CD4-positive, alpha-beta T cell (primary cell): ENCODE data around the gene ELMOD3. TPM values are rescaled to one million over a fixed set of nuclear protein-coding genes. Genes with fewer than 3 reads are reported as not detected.
"Not testable (repeated sequence)": the region's sequence is repeated elsewhere in the genome, so short reads cannot be mapped to it uniquely, and the experiment has no call there.

Experiments
- ATAC-seq: fragments of 200-7000 bp; cut with Tn5 transposase; one replicate; pipeline ENCODE4 v1.10.0; 2022; ENCODE audit warnings: mild to moderate bottlenecking; ENCODE audit not compliant: poor library complexity
- CTCF ChIA-PET: fragments of 350-600 bp; sonication (Branson Sonifier 250); formaldehyde crosslinking; loops from one replicate; lab custom pipeline; 2021; ENCODE audit warnings: antibody characterized with exemption, inconsistent platforms; lab: Charles Lee
- POLR2A ChIA-PET: fragments of 350-600 bp; sonication (Branson Sonifier 250); formaldehyde crosslinking; loops from one replicate; lab custom pipeline; 2021; ENCODE audit warnings: antibody characterized with exemption, inconsistent platforms; lab: Charles Lee
- DNase-seq, 14 experiments: peaks; one replicate each; pipeline ENCODE4 v3.0.0-alpha.2; 2013 to 2020; ENCODE audit warnings: mixed read lengths in 2 of 14
- H3K27ac ChIP-seq, 2 donors: one replicate each; pipeline versions ENCODE4 v1.5.1 to v1.7.0; 2013; ENCODE audit warnings: low read length in 2 of 2, low read depth in 1 of 2, mild to moderate bottlenecking in 1 of 2
- H3K27me3 ChIP-seq, 2 experiments: 1 replicate in 1 of 2; 2 replicates in 1 of 2; pipeline versions ENCODE4 v1.6.1 to v1.7.0; 2013; ENCODE audit warnings: low read length in 2 of 2, control low read depth in 1 of 2, mild to moderate bottlenecking in 1 of 2, moderate library complexity in 1 of 2; ENCODE audit not compliant: insufficient read depth in 2 of 2, control insufficient read depth in 1 of 2
- H3K36me3 ChIP-seq: one replicate; pipeline ENCODE4 v1.6.1; 2013; ENCODE audit warnings: low read length, control low read depth; ENCODE audit not compliant: insufficient read depth
- H3K4me1 ChIP-seq: one replicate; pipeline ENCODE4 v1.6.1; 2013; ENCODE audit warnings: low read length, control low read depth; ENCODE audit not compliant: insufficient read depth
- H3K4me3 ChIP-seq: one replicate; pipeline ENCODE4 v1.5.1; 2013; ENCODE audit warnings: mild to moderate bottlenecking, low read length, moderate library complexity
- H3K9me3 ChIP-seq, 2 experiments: 1 replicate in 1 of 2; 2 replicates in 1 of 2; pipeline versions ENCODE4 v1.6.1 to v1.7.0; 2013; ENCODE audit warnings: low read length in 2 of 2, mild to moderate bottlenecking in 2 of 2, control low read depth in 1 of 2, moderate library complexity in 1 of 2; ENCODE audit not compliant: control insufficient read depth in 1 of 2, insufficient read depth in 1 of 2
- H3K27ac Mint-ChIP-seq: one replicate; pipeline ENCODE4 v1.8.0; 2020; ENCODE audit warnings: mixed read lengths
- H3K27me3 Mint-ChIP-seq: one replicate; pipeline ENCODE4 v1.8.0; 2021; ENCODE audit warnings: mixed read lengths
- H3K36me3 Mint-ChIP-seq: one replicate; pipeline ENCODE4 v1.8.0; 2021; ENCODE audit warnings: low read depth, mixed read lengths
- H3K4me1 Mint-ChIP-seq: one replicate; pipeline ENCODE4 v1.8.0; 2021; ENCODE audit warnings: low read depth, mixed read lengths
- H3K4me3 Mint-ChIP-seq: one replicate; pipeline ENCODE4 v1.8.0; 2020; ENCODE audit warnings: mild to moderate bottlenecking, mixed read lengths
- H3K9me3 Mint-ChIP-seq: one replicate; pipeline ENCODE4 v1.8.0; 2020; ENCODE audit warnings: mixed read lengths
- CTCF ChIP-seq: fragments of 200-600 bp; IDR thresholded peaks from one replicate; pipeline ENCODE4 v1.8.0; 2022; ENCODE audit warnings: antibody characterized with exemption, mild to moderate bottlenecking
- intact Hi-C, 2 experiments: fragments of 100-400 bp; cut with DNase I in 1 of 2; cut with micrococcal nuclease in 1 of 2; formaldehyde crosslinking; loops; one replicate each; pipeline versions ENCODE4 v1.15.1 to v1.9.0; 2023 to 2025; cut with DNase I, micrococcal nuclease
- total RNA-seq, 174 experiments: library from RNA in 2 of 174; stranded (reverse) in 2 of 174; gene quantifications; one replicate each; pipeline ENCODE4 v1.2.3 and lab custom pipeline; 2021 to 2026

The ELMOD3 gene
- total RNA-seq, 2 experiments from 2014 or later: 13.5 to 15.3 TPM

GRCh38 chr2:85413592-85414420, 59.2 kb downstream of the ELMOD3 start:
- Mint-ChIP-seq H3K9me3 (no peaks in the 10 kb centered on the region), H3K4me1 (peaks cover 44% of the 10 kb centered on the region), H3K36me3 (peaks cover 4% of the 10 kb centered on the region), H3K27me3 (peaks cover 4% of the 10 kb centered on the region), H3K4me3 (peak overlapping the region; percentile 86), H3K27ac (peak overlapping the region; percentile 58)
- ATAC-seq: peak; percentile 20
- DNase-seq: peak in 8 of 14 experiments; percentile 18 to 63 (median 52)
- no peaks in the 10 kb centered on the region for H3K36me3 ChIP-seq
- TF ChIP-seq CTCF: no peak
- peak overlapping the region; percentile 16 for H3K4me3 ChIP-seq
- H3K9me3 ChIP-seq: no peaks in the 10 kb centered on the region
- H3K27me3 ChIP-seq: peaks cover 0 to 5% of the 10 kb centered on the region in 2 experiments
- H3K27ac ChIP-seq: no peak overlapping the region
- ChIA-PET POLR2A (interaction anchor here (0.9 to 2.1 kb wide), 5 partner anchors 8 to 198 kb away, joined by 3 to 5 read pairs (median 3); partner anchors contain the start of genes C2orf68, ELMOD3 and RETSAT), CTCF (interaction anchor here (1.4 kb wide), 1 partner anchor 138 kb away, joined by 4 read pairs; no protein-coding TSS in a partner anchor)
- peaks cover 42% of the 10 kb centered on the region for H3K4me1 ChIP-seq
- intact Hi-C loops: loop anchor here (5.0 to 10.0 kb wide), 2 partner anchors 57 to 59 kb away; partner anchors contain the start of genes ELMOD3 (in 1 of the 2) and RETSAT (in 1 of the 2)

- not testable (repeated sequence) for H3K27ac Mint-ChIP-seq, ATAC-seq, H3K27me3 Mint-ChIP-seq, H3K27me3 ChIP-seq, H3K36me3 Mint-ChIP-seq, H3K27ac ChIP-seq, H3K9me3 ChIP-seq, H3K4me3 ChIP-seq, H3K4me3 Mint-ChIP-seq, H3K9me3 Mint-ChIP-seq, DNase-seq, H3K36me3 ChIP-seq
- intact Hi-C loops: loop anchor here (5.0 to 10.0 kb wide), 2 partner anchors 57 to 60 kb away; partner anchors contain the start of genes ELMOD3 (in 1 of the 2) and RETSAT (in 1 of the 2)
- peaks cover 44% of the 10 kb centered on the region for H3K4me1 Mint-ChIP-seq
- H3K4me1 ChIP-seq: peaks cover 42% of the 10 kb centered on the region
- CTCF ChIA-PET: interaction anchor here (1.4 kb wide), 1 partner anchor 138 kb away, joined by 4 read pairs; no protein-coding TSS in a partner anchor
- POLR2A ChIA-PET: interaction anchor here (0.9 to 2.1 kb wide), 4 partner anchors 9 to 197 kb away, joined by 3 to 5 read pairs (median 3); partner anchors contain the start of genes C2orf68, ELMOD3 and RETSAT
Measured at GRCh38 chr2:85414421-85414759, 59.8 kb downstream of the ELMOD3 start.

- no peak overlapping the region for H3K4me3 ChIP-seq
- TF ChIP-seq CTCF: no peak
- POLR2A ChIA-PET: interaction anchor here (0.9 to 1.0 kb wide), 2 partner anchors 9 to 23 kb away, joined by 3 read pairs; no protein-coding TSS in a partner anchor
- no peaks in the 10 kb centered on the region for H3K9me3 Mint-ChIP-seq
- H3K4me3 Mint-ChIP-seq: peak overlapping the region; percentile 7
- H3K36me3 ChIP-seq: no peaks in the 10 kb centered on the region
- CTCF ChIA-PET: interaction anchor here (1.4 kb wide), 1 partner anchor 137 kb away, joined by 4 read pairs; no protein-coding TSS in a partner anchor
- H3K9me3 ChIP-seq: no peaks in the 10 kb centered on the region
- H3K27ac Mint-ChIP-seq: no peak overlapping the region
- ATAC-seq (no peak), DNase-seq (peak in 2 of 14 experiments; percentile 32 to 52)
- H3K4me1 ChIP-seq: peaks cover 42% of the 10 kb centered on the region
- intact Hi-C loops: loop anchor here (5.0 to 10.0 kb wide), 2 partner anchors 58 to 60 kb away; partner anchors contain the start of genes ELMOD3 (in 1 of the 2) and RETSAT (in 1 of the 2)
- peaks cover 4% of the 10 kb centered on the region for H3K36me3 Mint-ChIP-seq
- no peak overlapping the region for H3K27ac ChIP-seq
- peaks cover 4% of the 10 kb centered on the region for H3K27me3 Mint-ChIP-seq
- H3K4me1 Mint-ChIP-seq: peaks cover 43% of the 10 kb centered on the region
- H3K27me3 ChIP-seq: peaks cover 0 to 5% of the 10 kb centered on the region in 2 experiments
Measured at GRCh38 chr2:85414761-85415553, 60.4 kb downstream of the ELMOD3 start.
